CD4-positive, alpha-beta T cell treated with Interleukin-15 for 1 hour (primary cell): ENCODE measurements around the gene VIPR2.
"Not testable (repeated sequence)": the region's sequence is repeated elsewhere in the genome, so short reads cannot be mapped to it uniquely, and the experiment has no call there.

ENCODE experiments used
- DNase-seq: peaks from one replicate; pipeline ENCODE4 v3.0.0-alpha.2; 2020

VIPR2 gene

GRCh38 chr7:159102681-159103381 lies 41.8 kb downstream of the VIPR2 start:
- no peak for DNase-seq

- DNase-seq: not testable (repeated sequence)
These were observed 43.0 kb downstream of the VIPR2 start for GRCh38 chr7:159101661-159102091.

GRCh38 chr7:159101083-159101395 lies 43.6 kb downstream of the VIPR2 start:
- DNase-seq: not testable (repeated sequence)

- not testable (repeated sequence) for DNase-seq
These were observed 44.2 kb downstream of the VIPR2 start for GRCh38 chr7:159100281-159101082.

- no peak for DNase-seq
These were observed 44.9 kb downstream of the VIPR2 start for GRCh38 chr7:159099711-159100231.

- no peak for DNase-seq
These were observed 45.6 kb downstream of the VIPR2 start for GRCh38 chr7:159098811-159099655.

GRCh38 chr7:159098424-159098786 lies 46.3 kb downstream of the VIPR2 start:
- DNase-seq: no peak

GRCh38 chr7:159097661-159098423 lies 46.8 kb downstream of the VIPR2 start:
- DNase-seq: no peak

GRCh38 chr7:159096736-159097581 lies 47.7 kb downstream of the VIPR2 start:
- DNase-seq: no peak

- DNase-seq: no peak
These were observed 48.7 kb downstream of the VIPR2 start for GRCh38 chr7:159095979-159096411.

GRCh38 chr7:159094919-159095915 lies 49.5 kb downstream of the VIPR2 start:
- DNase-seq: no peak

- DNase-seq: no peak
These were observed 50.5 kb downstream of the VIPR2 start for GRCh38 chr7:159094023-159094740.

- DNase-seq: no peak
These were observed 51.2 kb downstream of the VIPR2 start for GRCh38 chr7:159093351-159093971.

- DNase-seq: no peak
These were observed 52.0 kb downstream of the VIPR2 start for GRCh38 chr7:159092701-159093121.

GRCh38 chr7:159091480-159092475 lies 52.9 kb downstream of the VIPR2 start:
- no peak for DNase-seq

- DNase-seq: no peak
These were observed 53.6 kb downstream of the VIPR2 start for GRCh38 chr7:159091041-159091440.

GRCh38 chr7:159088016-159088865 lies 56.4 kb downstream of the VIPR2 start:
- DNase-seq: no peak
